ENCODE results near the gene SRBD1.

SRBD1 gene

DNA sequence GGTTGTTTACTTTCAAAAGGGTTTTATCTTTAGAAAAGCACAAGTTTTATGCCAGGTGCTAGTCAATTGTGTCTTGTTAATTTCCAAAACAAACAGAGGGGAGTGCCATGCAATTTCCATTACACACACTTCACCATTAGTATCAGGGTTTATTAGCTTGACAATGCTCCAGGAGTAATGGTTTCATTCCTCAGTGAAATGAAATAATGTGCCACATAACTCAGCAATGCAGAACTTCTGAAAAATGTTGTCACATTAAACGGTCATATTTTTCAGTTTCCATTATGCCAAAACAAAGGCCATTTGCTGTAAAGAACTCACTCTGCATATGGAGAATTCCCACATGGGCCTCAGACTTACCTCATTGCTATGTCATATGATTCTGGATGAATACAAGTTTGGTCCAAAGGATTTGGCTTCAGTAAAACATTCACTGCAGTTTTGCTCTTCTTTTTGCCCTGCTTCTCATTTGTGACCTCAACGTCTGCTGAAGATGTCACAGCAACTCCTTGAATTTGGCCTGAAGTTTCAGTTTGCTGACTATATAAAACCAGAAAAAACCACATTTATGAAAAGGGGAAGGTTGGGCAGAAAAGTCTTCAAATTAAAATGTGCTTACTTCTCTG lies 198.2 kb downstream of the SRBD1 start:
- DNase-seq, result no peak

DNA sequence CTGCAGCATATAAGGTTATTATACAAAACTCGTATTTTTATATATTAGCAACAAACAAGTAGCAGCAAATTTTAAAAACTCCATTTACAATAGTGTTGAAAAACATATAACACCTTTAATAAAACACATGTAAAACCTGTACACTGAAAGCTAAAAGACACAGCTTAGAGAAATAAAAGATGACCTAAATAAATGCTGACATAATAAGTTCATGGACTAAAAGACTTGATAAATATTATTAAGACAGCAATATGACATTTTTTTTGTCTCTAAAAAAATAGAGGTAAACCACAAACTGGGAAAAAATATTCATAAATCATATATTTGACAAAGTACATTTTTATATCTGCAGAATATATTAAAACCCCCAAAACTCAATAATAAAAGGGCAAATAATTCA lies 201.4 kb downstream of the SRBD1 start:
- no peak for DNase-seq

- no peak for DNase-seq
Measured at GRCh38 chr2:45406621-45407020, 204.4 kb downstream of the SRBD1 start.

DNA sequence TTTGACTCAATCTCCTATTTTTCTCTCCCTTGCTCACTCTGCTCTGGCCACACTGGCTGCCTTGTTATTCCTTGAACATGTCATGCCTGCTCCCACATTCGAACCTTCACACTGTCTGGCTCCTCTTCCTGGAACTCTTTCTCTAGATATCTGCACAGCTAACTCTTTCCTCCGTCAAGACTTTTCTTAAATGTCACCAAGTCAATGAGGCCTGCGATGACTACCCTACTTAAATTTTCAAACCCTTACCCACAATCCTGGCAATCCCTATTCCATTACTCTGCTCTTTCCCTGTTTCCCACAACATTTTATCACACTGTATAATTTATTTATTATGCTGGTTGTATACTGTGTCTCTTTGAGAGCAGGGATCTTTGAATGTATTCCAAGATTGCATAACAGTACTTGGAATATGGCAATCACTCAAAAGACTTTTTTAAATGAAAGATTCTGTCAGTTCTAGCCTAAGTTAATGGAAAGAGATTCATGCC lies 206.2 kb downstream of the SRBD1 start:
- DNase-seq, result no peak

- no peak for DNase-seq
Measured at GRCh38 chr2:45403036-45403435, 208.0 kb downstream of the SRBD1 start.

DNA sequence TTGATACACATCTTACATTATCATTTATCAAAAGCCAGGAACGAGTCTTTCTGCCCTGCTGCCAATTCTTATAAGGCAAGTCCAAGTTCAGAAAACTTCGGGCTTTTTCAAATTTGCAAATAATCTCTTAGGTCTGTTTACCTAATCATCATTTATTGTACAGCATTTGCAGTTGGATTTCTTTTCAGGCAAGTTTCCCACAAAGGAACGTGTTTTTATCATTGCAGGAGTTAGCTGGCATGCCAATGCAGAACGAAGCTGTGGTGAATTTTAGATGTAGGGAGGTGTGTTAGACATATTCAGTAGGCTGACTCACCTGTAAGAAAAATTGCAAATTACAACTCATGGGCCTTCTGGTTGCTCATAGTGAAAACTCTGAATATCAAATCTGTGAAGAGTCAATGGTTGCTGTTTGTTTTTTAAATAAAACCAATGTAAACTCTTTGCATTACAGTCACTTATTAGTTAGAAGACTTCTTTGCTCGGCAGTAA lies 209.6 kb downstream of the SRBD1 start:
- DNase-seq, result no peak

DNA sequence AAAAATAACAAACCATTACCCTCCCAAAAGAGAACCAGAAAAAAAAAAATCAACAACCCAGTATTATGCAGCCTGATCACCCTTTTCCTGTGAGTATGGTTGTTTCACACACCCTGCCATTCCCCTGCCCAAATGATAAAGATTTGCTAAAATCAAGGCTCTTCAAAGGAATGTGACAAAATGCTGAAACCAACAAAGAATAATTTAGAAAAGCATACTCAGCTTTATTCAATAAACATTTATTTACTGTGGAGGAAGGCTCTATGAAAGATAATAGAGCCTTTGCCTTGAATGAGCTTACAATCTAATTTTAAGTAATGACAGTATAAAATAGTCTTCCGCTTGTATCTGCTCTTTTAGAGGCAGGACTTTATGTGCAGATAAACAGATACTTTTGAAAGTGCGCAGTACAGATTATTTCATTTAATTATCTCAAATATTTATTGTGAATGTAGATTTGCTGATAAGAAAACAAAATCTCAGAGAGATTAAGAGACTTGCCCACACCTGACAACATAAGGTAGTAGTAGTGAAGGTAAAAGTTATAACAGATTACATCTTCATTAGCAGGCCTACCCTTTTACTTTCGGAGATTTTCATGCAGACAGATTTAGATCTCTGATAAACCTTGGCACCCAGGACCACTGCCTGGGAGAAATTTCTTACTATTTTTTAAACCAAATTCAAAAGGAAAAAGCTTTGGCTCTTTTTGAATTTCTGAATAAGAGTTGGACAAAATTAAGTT lies 211.9 kb downstream of the SRBD1 start:
- no peak for DNase-seq

DNA sequence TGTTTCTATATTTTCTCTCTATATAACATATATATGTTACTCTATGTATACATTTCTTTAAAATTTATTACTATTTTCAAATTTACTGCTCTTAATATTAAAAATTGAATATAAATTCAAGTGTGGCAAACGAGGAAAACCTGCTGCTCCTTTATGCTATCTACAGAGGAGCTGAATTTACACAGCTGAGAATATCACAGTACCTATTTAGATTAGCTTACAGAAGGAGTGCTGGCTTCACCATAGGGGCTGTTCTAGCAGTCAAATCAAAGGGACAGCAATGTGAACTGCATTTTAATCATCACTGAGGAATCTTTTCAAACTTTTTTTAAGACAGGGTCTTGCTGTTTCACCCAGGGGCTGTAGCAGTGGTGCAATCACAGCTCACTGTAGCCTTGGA lies 213.8 kb downstream of the SRBD1 start:
- no peak for DNase-seq

GRCh38 chr2:45396671-45397070 lies 214.4 kb downstream of the SRBD1 start:
- DNase-seq, result no peak

- no peak for DNase-seq
Measured at GRCh38 chr2:45394842-45395241, 216.2 kb downstream of the SRBD1 start.

DNA sequence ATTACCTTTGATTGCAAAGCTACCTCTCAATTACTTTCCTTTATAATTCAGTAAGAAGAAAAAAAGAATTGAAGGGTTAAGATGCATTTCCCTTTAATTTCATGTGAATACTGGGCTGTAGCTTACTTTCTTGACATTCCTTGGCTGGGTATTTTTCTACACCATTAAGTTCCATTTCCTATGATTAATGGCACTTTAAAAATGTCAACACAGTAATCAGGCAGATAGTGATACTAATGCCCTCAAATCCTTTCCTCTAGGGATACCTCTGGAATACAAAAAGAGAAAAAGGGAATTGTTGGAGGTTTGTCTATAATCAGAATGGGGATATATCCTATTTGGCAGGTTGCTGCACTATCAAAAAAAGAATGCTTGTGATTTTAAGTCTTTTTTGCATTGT lies 216.9 kb downstream of the SRBD1 start:
- DNase-seq, result no peak

DNA sequence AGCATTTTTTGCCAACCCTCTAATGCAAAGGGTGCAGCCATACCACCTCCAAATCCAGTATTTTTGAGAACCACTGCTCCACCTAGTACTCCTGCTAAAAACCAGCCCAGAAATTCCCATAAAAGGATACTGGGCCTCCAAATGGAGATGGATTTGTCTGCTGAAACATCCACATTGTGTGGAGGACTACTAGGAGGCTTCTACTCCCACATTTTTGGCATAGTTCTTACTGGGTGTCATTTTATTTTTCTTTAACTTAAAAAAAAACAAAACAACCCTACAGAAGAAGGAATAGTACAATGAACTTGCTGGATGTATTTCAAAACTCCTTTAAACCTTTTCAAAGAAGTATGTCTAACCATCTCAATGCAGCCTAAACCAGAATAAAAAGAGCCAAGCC lies 219.2 kb downstream of the SRBD1 start:
- no peak for DNase-seq

DNA sequence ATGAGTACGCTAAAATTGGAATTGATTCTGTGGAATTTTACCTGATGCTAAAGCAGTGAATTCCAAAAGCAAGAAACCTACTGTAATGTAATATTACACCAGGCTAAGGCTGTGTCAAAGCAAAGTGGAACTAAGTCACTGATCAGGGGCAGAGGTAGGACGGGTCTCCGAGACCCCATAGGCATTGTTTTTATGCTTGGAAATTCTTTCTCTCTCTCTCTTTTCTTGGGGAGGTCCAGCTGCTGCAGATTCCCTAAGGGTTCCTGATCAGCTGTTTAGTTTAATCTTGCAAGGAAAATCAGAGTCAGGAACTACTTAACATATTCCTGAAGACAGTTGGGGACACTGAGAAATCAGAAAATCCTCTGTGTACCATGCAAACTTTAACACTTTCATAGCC lies 220.2 kb downstream of the SRBD1 start:
- no peak for DNase-seq

- no peak for DNase-seq
Measured at GRCh38 chr2:45390441-45390840, 220.6 kb downstream of the SRBD1 start.

DNA sequence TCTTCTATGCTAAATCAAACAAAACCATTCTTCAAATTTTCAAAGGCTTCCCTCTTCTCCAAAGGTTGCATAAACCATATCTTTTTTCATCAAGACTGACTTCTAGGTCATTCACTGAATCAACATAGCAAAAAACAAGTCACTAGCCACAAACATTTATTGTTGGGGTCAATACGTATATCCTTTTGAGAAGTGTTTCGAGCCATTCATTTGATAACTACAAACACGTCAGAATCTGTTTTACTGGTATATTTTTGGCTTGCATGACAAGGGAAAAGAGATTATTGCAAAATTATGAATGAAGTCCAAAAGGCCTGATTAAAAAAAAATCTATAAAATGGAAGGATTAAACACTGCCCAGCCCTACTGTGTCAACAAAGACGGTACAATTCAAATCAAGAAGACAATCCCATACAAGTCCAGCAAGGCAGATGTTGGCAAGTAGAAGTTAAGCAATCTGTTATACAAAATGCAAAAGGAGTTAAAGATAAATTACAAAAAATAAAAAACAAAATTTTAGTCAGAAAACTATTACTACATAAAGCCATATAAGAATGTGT lies 222.4 kb downstream of the SRBD1 start:
- DNase-seq, result no peak

- no peak for DNase-seq
Measured at GRCh38 chr2:45382744-45383143, 228.3 kb downstream of the SRBD1 start.

DNA sequence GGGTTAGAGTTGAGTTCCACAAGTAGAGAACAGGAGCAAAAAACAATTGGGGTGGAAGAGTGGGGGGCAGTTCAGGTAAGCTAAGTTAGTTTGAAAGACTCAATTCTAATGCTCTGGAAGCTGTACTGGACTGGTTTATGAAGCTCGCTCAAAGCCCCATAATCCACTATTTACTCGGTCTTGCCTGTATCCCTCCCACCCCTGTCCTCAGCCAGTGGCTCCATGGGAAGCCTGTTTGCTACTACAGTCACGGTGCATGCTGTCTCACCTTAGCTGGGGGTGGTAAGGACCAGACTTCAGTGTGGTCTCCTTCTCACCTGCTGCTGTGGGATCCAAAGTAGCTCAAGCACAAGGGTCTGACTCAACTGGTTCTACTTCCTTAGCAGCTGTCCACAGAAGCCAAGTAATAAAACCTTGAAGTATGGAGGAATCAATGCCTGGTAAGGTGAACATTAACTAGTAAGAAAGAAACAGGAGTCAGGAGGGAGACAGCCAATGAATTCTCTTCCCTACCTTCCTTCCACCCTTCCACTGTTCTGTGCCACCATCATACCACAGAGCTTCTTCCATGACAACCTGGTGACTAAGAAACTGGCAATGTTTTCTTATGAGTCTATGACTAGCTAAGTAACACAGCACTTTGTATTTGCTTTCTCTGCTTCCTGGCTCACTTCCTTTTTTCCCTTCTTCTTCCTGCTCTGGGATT lies 230.8 kb downstream of the SRBD1 start:
- no peak for DNase-seq

DNA sequence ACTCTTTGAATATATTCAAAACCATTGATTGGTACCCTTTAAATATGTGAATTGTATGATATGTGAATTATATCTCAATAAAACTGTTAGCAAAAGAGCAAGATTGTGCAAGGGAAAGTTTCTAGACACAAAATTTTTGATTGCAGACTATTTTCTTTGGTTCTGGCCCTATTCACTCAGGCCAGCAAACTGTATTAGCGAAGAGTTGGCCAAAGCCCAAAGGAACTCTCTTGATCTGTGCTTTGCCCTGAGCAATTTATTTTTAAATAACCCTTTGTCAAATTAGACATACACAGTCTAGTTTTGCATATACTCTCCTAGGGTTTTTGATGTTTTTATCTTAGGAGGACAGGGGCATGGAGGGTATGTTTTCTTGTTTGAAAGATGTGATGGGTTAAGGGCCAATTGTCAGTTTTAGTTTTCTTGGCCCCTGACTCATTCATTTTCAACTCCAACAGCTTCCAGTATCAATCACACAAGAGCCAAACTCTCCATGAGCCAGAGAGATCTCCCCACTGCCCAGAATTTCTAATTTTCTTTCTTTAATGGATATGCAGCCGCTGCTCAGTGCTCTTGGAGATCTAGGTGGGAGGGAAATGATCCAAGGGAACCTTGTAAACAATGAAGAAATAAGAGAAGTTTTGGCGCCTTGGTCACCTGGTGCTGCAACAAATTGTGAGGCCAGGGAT lies 231.5 kb downstream of the SRBD1 start:
- no peak for DNase-seq

DNA sequence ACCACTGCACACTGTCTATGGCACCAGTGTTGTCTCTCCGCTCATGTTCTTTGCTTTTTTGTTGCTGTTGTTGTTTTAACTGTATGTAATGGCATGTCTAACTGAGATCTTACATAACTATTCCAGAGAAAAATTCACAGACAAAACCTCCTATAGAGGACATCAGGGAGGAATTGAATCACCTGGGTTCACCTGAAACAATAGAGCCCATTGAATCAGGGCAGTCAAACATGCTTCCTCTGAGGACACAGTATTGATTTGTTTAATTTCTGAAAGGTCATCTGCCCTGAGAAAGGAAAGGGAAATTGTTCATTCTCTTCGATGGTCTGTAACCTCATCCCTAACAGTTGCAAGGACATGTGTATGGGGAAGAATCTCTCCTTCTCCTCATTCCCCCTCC lies 237.5 kb downstream of the SRBD1 start:
- no peak for DNase-seq

DNA sequence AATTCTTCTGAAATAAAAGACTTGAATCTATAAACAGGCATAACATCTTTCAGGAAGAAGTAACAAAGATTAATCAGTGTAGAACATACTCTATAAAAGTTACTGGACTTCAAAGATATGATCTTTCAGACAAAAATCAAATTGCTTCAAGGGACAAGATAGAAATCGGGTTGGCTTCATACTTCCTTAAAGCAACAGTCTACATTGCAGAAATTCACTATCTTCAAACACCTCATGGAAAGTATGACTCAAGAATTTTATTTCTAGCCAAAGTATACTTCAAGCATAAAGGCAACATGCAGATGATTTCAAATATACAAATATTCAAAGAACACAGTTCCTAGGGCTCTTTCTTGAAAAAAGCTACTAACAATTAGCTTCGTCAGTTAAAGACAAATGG lies 240.7 kb downstream of the SRBD1 start:
- no peak for DNase-seq

GRCh38 chr2:45368792-45369191 lies 242.3 kb downstream of the SRBD1 start:
- no peak for DNase-seq

- no peak for DNase-seq
Measured at GRCh38 chr2:45361666-45362065, 249.4 kb downstream of the SRBD1 start.

DNA sequence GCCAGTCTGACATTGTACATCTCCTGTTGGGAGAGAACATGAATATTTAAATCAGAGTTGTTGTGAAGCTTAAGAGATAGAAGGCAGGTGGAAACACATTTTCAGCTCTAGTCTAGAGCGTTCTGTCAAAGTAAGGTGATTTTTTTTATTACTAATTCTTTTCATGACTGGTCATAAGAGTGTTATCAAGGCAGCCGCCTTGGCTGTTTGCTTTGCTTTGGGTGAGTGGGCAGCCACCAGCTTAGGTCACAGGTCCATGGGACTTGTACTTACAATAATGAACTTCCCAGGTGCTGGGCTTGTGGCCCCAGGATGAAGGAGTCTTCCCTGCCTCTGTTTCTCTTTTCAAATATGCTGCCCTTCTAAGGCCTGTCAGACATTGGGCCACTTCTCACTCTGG lies 256.3 kb downstream of the SRBD1 start:
- DNase-seq, result no peak

Data from Kasumi-1 (cell line).